ENCODE results near the gene MOCS3. TPM values are rescaled to one million over a fixed set of nuclear protein-coding genes. Genes with fewer than 3 reads are reported as not detected.

The MOCS3 gene
- total RNA-seq, 1 experiment from 2014 or later, result 6.4 TPM

DNA sequence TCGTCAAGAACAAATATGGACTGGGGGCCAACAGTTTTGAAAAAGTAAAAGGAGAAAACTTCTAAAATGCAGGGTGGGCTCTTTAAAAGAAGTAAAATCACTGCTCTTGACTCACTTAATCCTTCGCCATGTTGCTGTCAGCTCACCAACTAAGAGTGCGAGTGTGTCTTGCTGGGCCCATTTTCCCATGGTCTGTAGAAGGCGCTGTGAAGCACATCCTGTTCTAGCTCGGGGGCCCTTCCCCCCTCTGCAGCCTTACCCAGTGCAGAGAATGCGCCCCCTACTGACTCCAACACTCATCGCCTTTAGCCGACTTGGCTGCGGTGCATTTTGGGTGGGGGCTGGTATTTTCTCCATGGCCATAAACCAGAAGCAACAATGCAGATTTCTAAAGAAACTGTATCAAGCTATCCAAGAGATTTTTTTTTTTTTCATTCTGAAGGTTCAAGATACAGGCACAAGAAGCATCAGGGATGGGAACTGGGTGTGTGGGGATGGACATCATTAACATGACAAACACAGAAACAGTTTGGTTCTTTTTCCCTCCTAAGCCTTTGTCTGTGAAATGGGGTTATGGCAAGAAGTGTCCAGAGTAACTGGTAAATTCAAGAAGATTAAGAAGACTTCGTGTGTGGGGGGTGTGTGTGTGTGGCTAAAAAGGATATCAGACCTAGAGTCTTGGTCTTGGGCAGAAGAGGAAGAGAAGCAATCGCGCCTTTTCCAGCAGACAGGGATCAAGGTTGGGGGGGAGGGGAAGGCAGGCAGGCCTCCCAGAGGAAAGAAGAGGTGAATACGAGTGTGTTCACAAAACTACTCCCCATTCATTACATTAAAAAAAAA, 29.1 kb upstream of the MOCS3 start (continued):
- peak; percentile 72 for TF ChIP-seq POLR2AphosphoS5 (IDR thresholded peaks at IDR 0.05; ENCODE audit: low read depth, low read length)
- TF ChIP-seq, protein P1, sequence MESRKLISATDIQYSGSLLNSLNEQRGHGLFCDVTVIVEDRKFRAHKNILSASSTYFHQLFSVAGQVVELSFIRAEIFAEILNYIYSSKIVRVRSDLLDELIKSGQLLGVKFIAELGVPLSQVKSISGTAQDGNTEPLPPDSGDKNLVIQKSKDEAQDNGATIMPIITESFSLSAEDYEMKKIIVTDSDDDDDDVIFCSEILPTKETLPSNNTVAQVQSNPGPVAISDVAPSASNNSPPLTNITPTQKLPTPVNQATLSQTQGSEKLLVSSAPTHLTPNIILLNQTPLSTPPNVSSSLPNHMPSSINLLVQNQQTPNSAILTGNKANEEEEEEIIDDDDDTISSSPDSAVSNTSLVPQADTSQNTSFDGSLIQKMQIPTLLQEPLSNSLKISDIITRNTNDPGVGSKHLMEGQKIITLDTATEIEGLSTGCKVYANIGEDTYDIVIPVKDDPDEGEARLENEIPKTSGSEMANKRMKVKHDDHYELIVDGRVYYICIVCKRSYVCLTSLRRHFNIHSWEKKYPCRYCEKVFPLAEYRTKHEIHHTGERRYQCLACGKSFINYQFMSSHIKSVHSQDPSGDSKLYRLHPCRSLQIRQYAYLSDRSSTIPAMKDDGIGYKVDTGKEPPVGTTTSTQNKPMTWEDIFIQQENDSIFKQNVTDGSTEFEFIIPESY (IDR thresholded peaks at IDR 0.05; ENCODE audit: extremely low read depth, insufficient replicate concordance, low read length), result peak; percentile 37

DNA sequence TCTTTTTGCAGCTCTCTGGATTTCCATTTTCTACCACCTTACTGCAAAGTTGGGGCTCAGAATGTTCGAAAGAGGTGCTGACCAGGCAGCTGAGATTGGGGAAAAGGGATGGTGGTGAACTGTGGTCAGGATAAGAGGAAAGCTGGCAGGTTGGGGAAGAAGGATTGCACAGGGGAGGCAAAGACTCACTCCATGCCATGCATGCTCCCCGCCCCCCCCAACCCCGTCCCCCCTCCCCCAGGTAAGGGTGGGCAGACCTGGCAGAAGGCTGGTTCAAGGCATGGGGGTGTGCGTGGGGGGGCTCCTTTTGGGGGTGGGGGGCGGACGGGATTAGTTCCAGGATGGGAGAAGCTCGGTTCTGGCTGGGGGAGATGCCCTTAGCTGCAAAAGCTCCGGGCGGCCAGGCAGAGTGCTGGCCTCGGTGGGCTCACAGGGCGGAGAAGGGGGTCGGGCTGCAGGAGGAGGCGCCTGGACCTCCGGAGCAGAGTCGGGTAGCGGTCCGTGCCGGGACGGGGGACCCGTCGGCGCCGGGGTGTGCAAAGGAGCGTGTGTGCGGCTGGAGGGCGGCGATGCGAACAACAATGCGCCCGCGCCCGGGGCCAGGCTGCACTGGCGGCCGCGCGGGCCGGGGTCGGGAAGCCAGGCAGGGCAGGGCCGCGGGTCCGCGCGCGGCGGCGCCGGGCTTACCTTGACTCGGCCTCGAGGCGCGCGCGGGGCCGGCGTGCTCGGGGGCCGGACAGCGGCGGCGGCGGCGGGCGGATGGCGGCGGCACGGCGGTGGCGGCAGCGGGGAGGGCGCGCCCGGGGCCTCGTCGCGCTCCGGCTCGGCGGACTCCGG, 28.3 kb upstream of the MOCS3 start:
- Histone ChIP-seq H3K27me3 (ENCODE audit: insufficient read depth, low read length) (no peaks in the 10 kb centered on the region), H3K4me2 (ENCODE audit: low read length) (peak overlapping the region; percentile 87), H3K36me3 (ENCODE audit: control insufficient read depth in 1 of 2, insufficient read depth in 2 of 2, low read length in 2 of 2) (peaks cover 37 to 47% of the 10 kb centered on the region in 2 experiments), H3K4me1 (ENCODE audit: control insufficient read depth in 1 of 2, insufficient read depth in 2 of 2, low read length in 2 of 2) (peaks cover 4 to 27% of the 10 kb centered on the region in 2 experiments; a peak in 3 of 4 replicates), H3K9me3 (ENCODE audit: control insufficient read depth in 1 of 2, insufficient read depth in 1 of 2, low read depth in 1 of 2, low read length in 2 of 2) (no peaks in the 10 kb centered on the region), H4K20me1 (ENCODE audit: insufficient read depth) (peaks cover 37% of the 10 kb centered on the region; the same call in 1 of the 2 replicates), H2AFZ (ENCODE audit: low read depth, low read length, poor library complexity, severe bottlenecking) (no peak overlapping the region), H3K9ac (ENCODE audit: low read length) (peak overlapping the region; percentile 81), H3K4me3 (replicated peaks in 1 of 2; ENCODE audit: low read depth in 1 of 2, low read length in 2 of 2) (peak overlapping the region; percentile 63 to 75), H3K9me2 (ENCODE audit: insufficient read depth) (no peaks in the 10 kb centered on the region), H3K27ac (ENCODE audit: low read depth, low read length) (peak overlapping the region; percentile 98), H3K79me2 (ENCODE audit: insufficient read depth, low read length) (peaks cover 51% of the 10 kb centered on the region)
- ChIA-PET CTCF (interaction anchor here (0.6 to 3.9 kb wide), 17 partner anchors 9 to 665 kb away, joined by 3 to 39 read pairs (median 5); partner anchors contain the start of genes BCAS4, DPM1 and MOCS3), POLR2A (interaction anchor here (0.9 to 2.4 kb wide), 6 partner anchors 14 to 140 kb away, joined by 3 to 9 read pairs (median 5); partner anchors contain the start of genes DPM1 and MOCS3), RAD21 (ENCODE audit: low non-redundant PET in 1 of 2, low total read pairs in 2 of 2, uncharacterized antibody in 2 of 2, unreplicated experiment in 2 of 2) (no interaction called here)
- no peak for DNase-seq (ENCODE audit: low read depth, low spot score)
- TF ChIP-seq ZFX (IDR thresholded peaks at IDR 0.05), result peak; percentile 71
- TF ChIP-seq, protein P1 (IDR thresholded peaks at IDR 0.05; ENCODE audit: extremely low read depth, insufficient replicate concordance, low read length), result no peak
- intact Hi-C loops (cut with micrococcal nuclease), result no loop called here
- BruUV-seq (replicated peaks), result no TSS peak
- ATAC-seq, result peak; percentile 12
